KBM-7 (cell line): ENCODE data around the gene BPIFB6.

Source experiments
- DNase-seq: peaks from one replicate; pipeline ENCODE4 v3.0.0-alpha.2; 2015
- in situ Hi-C: fragments of 300-500 bp; cut with MboI; formaldehyde crosslinking; loops from 2 replicates; pipeline ENCODE4 v1.14.3; 2020; ENCODE audit warnings: low sequenced_read_pairs, low pct_unique_long_range_greater_than_20kb, mixed read lengths

BPIFB6 gene

GRCh38 chr20:33013701-33014326, 17.6 kb upstream of the BPIFB6 start:
- in situ Hi-C loops, result no loop called here
- no peak for DNase-seq

GRCh38 chr20:33014336-33015113, 16.9 kb upstream of the BPIFB6 start:
- DNase-seq, result no peak
- in situ Hi-C loops, result no loop called here

GRCh38 chr20:33015114-33015484, 16.3 kb upstream of the BPIFB6 start:
- in situ Hi-C loops, result no loop called here

GRCh38 chr20:33015700-33016580, 15.5 kb upstream of the BPIFB6 start:
- in situ Hi-C loops, result no loop called here
- DNase-seq, result no peak

More at GRCh38 chr20:33015114-33015484, 16.3 kb upstream of the BPIFB6 start:
- DNase-seq, result no peak

GRCh38 chr20:33016581-33017109, 14.8 kb upstream of the BPIFB6 start:
- DNase-seq, result no peak
- in situ Hi-C loops, result no loop called here

- DNase-seq, result no peak
- in situ Hi-C loops, result no loop called here
Observed at GRCh38 chr20:33017542-33017941, 13.9 kb upstream of the BPIFB6 start.

- in situ Hi-C loops, result no loop called here
- DNase-seq, result no peak
Observed at GRCh38 chr20:33018169-33018931, 13.1 kb upstream of the BPIFB6 start.

GRCh38 chr20:33019465-33020277, 11.8 kb upstream of the BPIFB6 start:
- in situ Hi-C loops, result no loop called here
- no peak for DNase-seq

GRCh38 chr20:33020278-33021161, 10.9 kb upstream of the BPIFB6 start:
- in situ Hi-C loops, result no loop called here
- no peak for DNase-seq

GRCh38 chr20:33021879-33022278, 9.6 kb upstream of the BPIFB6 start:
- in situ Hi-C loops, result no loop called here
- no peak for DNase-seq

- no peak for DNase-seq
- in situ Hi-C loops, result no loop called here
Observed at GRCh38 chr20:33022289-33022688, 9.2 kb upstream of the BPIFB6 start.

GRCh38 chr20:33022694-33023438, 8.6 kb upstream of the BPIFB6 start:
- in situ Hi-C loops, result no loop called here
- DNase-seq, result no peak

GRCh38 chr20:33023439-33024242, 7.8 kb upstream of the BPIFB6 start:
- in situ Hi-C loops, result no loop called here
- DNase-seq, result no peak

- in situ Hi-C loops, result no loop called here
Observed at GRCh38 chr20:33024243-33024560, 7.2 kb upstream of the BPIFB6 start.

GRCh38 chr20:33024609-33025317, 6.7 kb upstream of the BPIFB6 start:
- no peak for DNase-seq
- in situ Hi-C loops, result no loop called here

More at GRCh38 chr20:33024243-33024560, 7.2 kb upstream of the BPIFB6 start:
- DNase-seq, result no peak
